Ovary (tissue), 9 donors: Measurements from ENCODE around the gene ARMC2. TPM values are rescaled to one million over a fixed set of nuclear protein-coding genes. Genes with fewer than 3 reads are reported as not detected.

Experiments
- DNase-seq, 5 donors: peaks; one replicate each; pipeline ENCODE4 v3.0.0-alpha.2; 2019 to 2020
- H3K27ac ChIP-seq, 2 donors: fragments of 200-600 bp; one replicate each; pipeline versions ENCODE4 v1.5.1 to v1.8.0; 2019 to 2022
- H3K27me3 ChIP-seq: fragments of 200-600 bp; one replicate; pipeline ENCODE4 v1.8.0; 2022
- H3K36me3 ChIP-seq: fragments of 200-600 bp; sonication (generic); one replicate; pipeline ENCODE4 v1.5.1; 2019
- H3K4me1 ChIP-seq: one replicate; pipeline ENCODE4 v1.8.1; 2013; ENCODE audit warnings: mild to moderate bottlenecking, moderate library complexity; ENCODE audit not compliant: insufficient read depth
- H3K4me3 ChIP-seq: fragments of 200-600 bp; sonication (generic); one replicate; pipeline ENCODE4 v1.5.1; 2017
- H3K9me3 ChIP-seq, 2 donors: fragments of 200-600 bp in 1 of 2; sonication (generic) in 1 of 2; one replicate each; pipeline versions ENCODE4 v1.5.1 to v1.8.1; 2013 to 2019; ENCODE audit warnings: mild to moderate bottlenecking in 1 of 2, moderate library complexity in 1 of 2
- CTCF ChIP-seq, 3 donors: fragments of 450-650 bp in 2 of 3; fragments of 200-600 bp in 1 of 3; IDR thresholded peaks; one replicate each; pipeline versions ENCODE4 v1.5.1 to v1.8.0; 2016 to 2022; ENCODE audit warnings: antibody characterized with exemption in 3 of 3, mild to moderate bottlenecking in 1 of 3
- EP300 ChIP-seq: sonication (generic); formaldehyde crosslinking; IDR thresholded peaks from one replicate; pipeline ENCODE4 v1.6.1; 2017; ENCODE audit warnings: antibody characterized with exemption
- POLR2A ChIP-seq: fragments of 450-650 bp; IDR thresholded peaks from one replicate; pipeline ENCODE4 v1.6.1; 2017; ENCODE audit warnings: antibody characterized with exemption, mild to moderate bottlenecking, moderate library complexity
- WGBS, 3 donors: extraction: QIAGEN DNeasy Blood & Tissue Kit in 1 of 3; methylation state at CpG; one replicate each; pipeline versions ENCODE4 v1.1.5 to v1.1.7; 2013 to 2017; 5-methylcytosine and 5-hydroxymethylcytosine counted together
- intact Hi-C, 4 donors: fragments of 100-400 bp; cut with DNase I; formaldehyde crosslinking; loops; one replicate each; pipeline versions ENCODE4 v1.11.0 to v1.15.1; 2022 to 2023
- polyA plus RNA-seq, 2 donors: library from polyadenylated mRNA; stranded (reverse); fragments of 200-250 nt in 1 of 2; fragments of 350-450 nt in 1 of 2; fragmentation: Illumina TruSeq in 1 of 2; extraction: RNeasy Lipid Tissue Mini Kit (QIAGEN cat#74804) in 1 of 2; gene quantifications; one replicate each; pipeline ENCODE4 v1.2.3, GENCODE V29; 2013 to 2014
- total RNA-seq, 7 donors: library from RNA; depleted of rRNA in 2 of 7; stranded (reverse); fragments of >200 nt in 2 of 7; fragmentation: NEBNext Ultra II Directional in 3 of 7; extraction: Animal tissue kit (Norgen Biotek cat#: 25700) in 3 of 7; gene quantifications; one replicate each; pipeline versions ENCODE4 v1.1.0 to v1.2.4, GENCODE V29; 2016 to 2023
- donor health status: DM: no; HTN: no; CAD: no; lungs with moderate emphysema.
- donor health status: DM: no; HTN: no; CAD: no.
- donor health status: Bipolar disorder and iron deficiency.
- donor health status: DM: yes; HTN: yes; CAD: no.
- donor health status: DM: no; HTN: no; CAD: no.
- donor health status: DM: yes; HTN: yes; CAD: no.

ARMC2 gene
- total and polyA plus RNA-seq, 9 donors = 3.2 to 14.7 (median 9.2) TPM

- 91 to 95% (median 94%) methylated on average over 5 of the region's 5 CpGs for WGBS, 3 donors
- H3K4me3 ChIP-seq = no peak overlapping the region
These were observed 92.5 kb downstream of the ARMC2 start for GRCh38 chr6:108940741-108941140.

GRCh38 chr6:108941281-108941680 lies 93.1 kb downstream of the ARMC2 start:
- H3K9me3 ChIP-seq = no peaks in the 10 kb centered on the region
- no peaks in the 10 kb centered on the region for H3K36me3 ChIP-seq
- intact Hi-C loops = loop anchor here in 1 of 4 donors (10.0 kb wide), 1 partner anchor 64 kb away; no protein-coding TSS in a partner anchor
- H3K27me3 ChIP-seq = no peaks in the 10 kb centered on the region
- H3K4me3 ChIP-seq = no peak overlapping the region
- TF ChIP-seq POLR2A = no peak
- TF ChIP-seq CTCF (IDR thresholded peaks at IDR 0.05) = no peak
- no peak for TF ChIP-seq EP300
- WGBS, 3 donors = 97 to 99% (median 98%) methylated on average over 1 of the region's 1 CpG
- DNase-seq = no peak
- peaks cover 8% of the 10 kb centered on the region for H3K4me1 ChIP-seq
- no peak overlapping the region for H3K27ac ChIP-seq

More at GRCh38 chr6:108940741-108941140, 92.5 kb downstream of the ARMC2 start:
- Histone ChIP-seq H3K4me1 (peaks cover 8% of the 10 kb centered on the region), H3K27ac (no peak overlapping the region), H3K9me3 (no peaks in the 10 kb centered on the region), H3K27me3 (no peaks in the 10 kb centered on the region), H3K36me3 (no peaks in the 10 kb centered on the region)
- DNase-seq = no peak
- TF ChIP-seq EP300 (no peak), CTCF (IDR thresholded peaks at IDR 0.05) (no peak), POLR2A (no peak)
- intact Hi-C loops = loop anchor here in 1 of 4 donors (10.0 kb wide), 1 partner anchor 64 kb away; no protein-coding TSS in a partner anchor

- WGBS, 3 donors = 30 to 45% (median 35%) methylated on average over 2 of the region's 2 CpGs
- intact Hi-C loops = loop anchor here in 1 of 4 donors (10.0 kb wide), 1 partner anchor 63 kb away; no protein-coding TSS in a partner anchor
These were observed 93.6 kb downstream of the ARMC2 start for GRCh38 chr6:108941859-108942258.

More at GRCh38 chr6:108941859-108942258, 93.6 kb downstream of the ARMC2 start:
- peaks cover 11% of the 10 kb centered on the region for H3K4me1 ChIP-seq
- H3K4me3 ChIP-seq = no peak overlapping the region
- no peaks in the 10 kb centered on the region for H3K36me3 ChIP-seq
- H3K27me3 ChIP-seq = no peaks in the 10 kb centered on the region
- H3K27ac ChIP-seq = peak overlapping the region in 1 of 2 donors; percentile 95
- TF ChIP-seq EP300 (no peak), POLR2A (no peak), CTCF (IDR thresholded peaks at IDR 0.05) (no peak)
- no peak for DNase-seq
- H3K9me3 ChIP-seq = no peaks in the 10 kb centered on the region
